Neural cell (in vitro differentiated cells): Measurements from ENCODE around the gene DUSP18. TPM values are rescaled to one million over a fixed set of nuclear protein-coding genes. Genes with fewer than 3 reads are reported as not detected.
"Not testable (repeated sequence)": the region's sequence is repeated elsewhere in the genome, so short reads cannot be mapped to it uniquely, and the experiment has no call there.

Experiments used
- H2AFZ ChIP-seq: fragments of 200-600, 300-800 bp; sonication (generic), shearing (Covaris generic); 2 replicates; pipeline ENCODE4 v1.6.0; 2014; ENCODE audit warnings: low read depth, mild to moderate bottlenecking, antibody characterized with exemption, low read length, moderate library complexity
- H3F3A ChIP-seq: fragments of 200-600 bp; shearing (Covaris generic); 2 replicates; pipeline ENCODE4 v1.6.1; 2016; ENCODE audit warnings: mild to moderate bottlenecking, moderate library complexity, mixed read lengths, antibody characterized with exemption, low read length; ENCODE audit not compliant: insufficient read depth, poor library complexity, severe bottlenecking
- H3K27ac ChIP-seq: fragments of 200-600, 300-800 bp; sonication (generic), shearing (Covaris generic); 2 replicates; pipeline ENCODE4 v1.5.1; 2014; ENCODE audit warnings: mild to moderate bottlenecking, low read length, moderate library complexity
- H3K27me3 ChIP-seq: fragments of 300-800, 200-600 bp; sonication (generic), shearing (Covaris generic); 2 replicates; pipeline ENCODE4 v1.6.0; 2014; ENCODE audit warnings: mild to moderate bottlenecking, low read depth, low read length, moderate library complexity; ENCODE audit not compliant: insufficient read depth
- H3K36me3 ChIP-seq: fragments of 300-800, 200-600 bp; sonication (generic), shearing (Covaris generic); 2 replicates; pipeline ENCODE4 v1.5.1; 2014; ENCODE audit warnings: mild to moderate bottlenecking, antibody characterized with exemption, low read length, moderate library complexity; ENCODE audit not compliant: insufficient read depth
- H3K4me2 ChIP-seq: fragments of 300-800, 200-600 bp; sonication (generic), shearing (Covaris generic); 2 replicates; pipeline ENCODE4 v1.6.0; 2014; ENCODE audit warnings: mild to moderate bottlenecking, low read length
- H3K4me3 ChIP-seq: fragments of 300-800, 200-600 bp; sonication (generic), shearing (Covaris generic); 2 replicates; pipeline ENCODE4 v1.5.1; 2014; ENCODE audit warnings: mild to moderate bottlenecking, low read length, moderate library complexity
- H3K79me2 ChIP-seq: fragments of 200-600 bp; shearing (Covaris generic); replicated peaks from 2 replicates; pipeline ENCODE4 v1.6.0; 2014; ENCODE audit warnings: mild to moderate bottlenecking, low read length, moderate library complexity; ENCODE audit not compliant: insufficient read depth
- H3K9ac ChIP-seq: fragments of 300-800, 200-600 bp; sonication (generic), shearing (Covaris generic); 2 replicates; pipeline ENCODE4 v1.6.1; 2016; ENCODE audit warnings: mild to moderate bottlenecking, low read length, mixed read lengths
- H3K9me2 ChIP-seq: fragments of 200-600 bp; shearing (Covaris generic); 2 replicates; pipeline ENCODE4 v1.6.1; 2016; ENCODE audit warnings: mild to moderate bottlenecking, low read length, mixed read lengths; ENCODE audit not compliant: insufficient read depth
- H3K9me3 ChIP-seq: fragments of 200-600, 300-800 bp; sonication (generic), shearing (Covaris generic); 2 replicates; pipeline ENCODE4 v1.6.1; 2016; ENCODE audit warnings: mild to moderate bottlenecking, mixed run types, low read length, moderate library complexity, mixed read lengths
- H4K20me1 ChIP-seq: fragments of 200-600 bp; shearing (Covaris generic); 2 replicates; pipeline ENCODE4 v1.6.1; 2016; ENCODE audit warnings: mild to moderate bottlenecking, mixed run types; ENCODE audit not compliant: insufficient read depth
- EP300 ChIP-seq: fragments of 450-650 bp; conservative IDR thresholded peaks from 2 replicates; pipeline ENCODE4 v1.6.1; 2014; ENCODE audit warnings: antibody characterized with exemption, mild to moderate bottlenecking, moderate library complexity; ENCODE audit not compliant: poor library complexity, severe bottlenecking
- POLR2AphosphoS5 ChIP-seq: IDR thresholded peaks from 2 replicates; pipeline ENCODE4 v1.6.1; 2012
- RAD21 ChIP-seq: fragments of 450-650 bp; conservative IDR thresholded peaks from 2 replicates; pipeline ENCODE4 v1.6.1; 2014; ENCODE audit warnings: antibody characterized with exemption, mild to moderate bottlenecking, moderate library complexity
- TAF1 ChIP-seq: IDR thresholded peaks from 2 replicates; pipeline ENCODE4 v1.6.1; 2012; ENCODE audit warnings: low read depth
- polyA plus RNA-seq: library from polyadenylated mRNA; depleted of rRNA; stranded (reverse); fragments of >200 nt; gene quantifications from 2 replicates; pipeline ENCODE4 v1.2.3, GENCODE V29; 2014
- TF ChIP-seq, protein P1 (sequence below): IDR thresholded peaks from 2 replicates; pipeline ENCODE4 v1.6.1; 2012; ENCODE audit warnings: borderline replicate concordance

The DUSP18 gene
- polyA plus RNA-seq, 1 donor from 2014 or later: 18.6 TPM

DNA sequence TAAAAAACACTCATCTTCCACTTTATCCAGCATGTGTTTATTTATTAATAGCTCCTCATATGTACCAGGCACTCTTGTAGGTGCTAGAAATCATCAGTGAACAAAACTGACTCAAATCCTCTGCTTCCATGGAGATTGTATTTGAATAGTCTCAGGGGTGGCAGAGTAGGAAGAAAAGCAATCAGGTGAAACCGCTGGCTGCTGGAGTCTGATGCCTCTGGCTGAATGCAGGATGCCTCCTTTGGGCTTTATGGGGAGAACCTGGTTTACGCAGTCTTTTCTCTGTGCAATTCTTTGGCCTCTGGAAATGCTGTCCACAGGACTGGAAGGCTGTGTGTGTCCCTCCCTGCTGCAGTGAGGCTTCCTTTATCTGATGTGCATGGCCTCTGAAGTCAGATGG is 14.2 kb upstream of the DUSP18 start:
- no peaks in the 10 kb centered on the region for H3K36me3 ChIP-seq
- H3K9me3 ChIP-seq: no peaks in the 10 kb centered on the region
- H3K27me3 ChIP-seq: no peaks in the 10 kb centered on the region
- peak overlapping the region; percentile 35 for H2AFZ ChIP-seq
- H3F3A ChIP-seq: no peaks in the 10 kb centered on the region
- no peaks in the 10 kb centered on the region for H3K9me2 ChIP-seq
- H3K4me2 ChIP-seq: peak overlapping the region; percentile 46
- H4K20me1 ChIP-seq: no peaks in the 10 kb centered on the region
- H3K27ac ChIP-seq: peak overlapping the region; percentile 66
- H3K79me2 ChIP-seq: no peaks in the 10 kb centered on the region
- TF ChIP-seq, protein P1, sequence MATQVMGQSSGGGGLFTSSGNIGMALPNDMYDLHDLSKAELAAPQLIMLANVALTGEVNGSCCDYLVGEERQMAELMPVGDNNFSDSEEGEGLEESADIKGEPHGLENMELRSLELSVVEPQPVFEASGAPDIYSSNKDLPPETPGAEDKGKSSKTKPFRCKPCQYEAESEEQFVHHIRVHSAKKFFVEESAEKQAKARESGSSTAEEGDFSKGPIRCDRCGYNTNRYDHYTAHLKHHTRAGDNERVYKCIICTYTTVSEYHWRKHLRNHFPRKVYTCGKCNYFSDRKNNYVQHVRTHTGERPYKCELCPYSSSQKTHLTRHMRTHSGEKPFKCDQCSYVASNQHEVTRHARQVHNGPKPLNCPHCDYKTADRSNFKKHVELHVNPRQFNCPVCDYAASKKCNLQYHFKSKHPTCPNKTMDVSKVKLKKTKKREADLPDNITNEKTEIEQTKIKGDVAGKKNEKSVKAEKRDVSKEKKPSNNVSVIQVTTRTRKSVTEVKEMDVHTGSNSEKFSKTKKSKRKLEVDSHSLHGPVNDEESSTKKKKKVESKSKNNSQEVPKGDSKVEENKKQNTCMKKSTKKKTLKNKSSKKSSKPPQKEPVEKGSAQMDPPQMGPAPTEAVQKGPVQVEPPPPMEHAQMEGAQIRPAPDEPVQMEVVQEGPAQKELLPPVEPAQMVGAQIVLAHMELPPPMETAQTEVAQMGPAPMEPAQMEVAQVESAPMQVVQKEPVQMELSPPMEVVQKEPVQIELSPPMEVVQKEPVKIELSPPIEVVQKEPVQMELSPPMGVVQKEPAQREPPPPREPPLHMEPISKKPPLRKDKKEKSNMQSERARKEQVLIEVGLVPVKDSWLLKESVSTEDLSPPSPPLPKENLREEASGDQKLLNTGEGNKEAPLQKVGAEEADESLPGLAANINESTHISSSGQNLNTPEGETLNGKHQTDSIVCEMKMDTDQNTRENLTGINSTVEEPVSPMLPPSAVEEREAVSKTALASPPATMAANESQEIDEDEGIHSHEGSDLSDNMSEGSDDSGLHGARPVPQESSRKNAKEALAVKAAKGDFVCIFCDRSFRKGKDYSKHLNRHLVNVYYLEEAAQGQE: peak; percentile 46
- peak; percentile 10 for TF ChIP-seq EP300
- TF ChIP-seq RAD21: peak; percentile 32
- TF ChIP-seq TAF1: no peak
- peak overlapping the region; percentile 40 for H3K9ac ChIP-seq
- peak overlapping the region; percentile 29 for H3K4me3 ChIP-seq

DNA sequence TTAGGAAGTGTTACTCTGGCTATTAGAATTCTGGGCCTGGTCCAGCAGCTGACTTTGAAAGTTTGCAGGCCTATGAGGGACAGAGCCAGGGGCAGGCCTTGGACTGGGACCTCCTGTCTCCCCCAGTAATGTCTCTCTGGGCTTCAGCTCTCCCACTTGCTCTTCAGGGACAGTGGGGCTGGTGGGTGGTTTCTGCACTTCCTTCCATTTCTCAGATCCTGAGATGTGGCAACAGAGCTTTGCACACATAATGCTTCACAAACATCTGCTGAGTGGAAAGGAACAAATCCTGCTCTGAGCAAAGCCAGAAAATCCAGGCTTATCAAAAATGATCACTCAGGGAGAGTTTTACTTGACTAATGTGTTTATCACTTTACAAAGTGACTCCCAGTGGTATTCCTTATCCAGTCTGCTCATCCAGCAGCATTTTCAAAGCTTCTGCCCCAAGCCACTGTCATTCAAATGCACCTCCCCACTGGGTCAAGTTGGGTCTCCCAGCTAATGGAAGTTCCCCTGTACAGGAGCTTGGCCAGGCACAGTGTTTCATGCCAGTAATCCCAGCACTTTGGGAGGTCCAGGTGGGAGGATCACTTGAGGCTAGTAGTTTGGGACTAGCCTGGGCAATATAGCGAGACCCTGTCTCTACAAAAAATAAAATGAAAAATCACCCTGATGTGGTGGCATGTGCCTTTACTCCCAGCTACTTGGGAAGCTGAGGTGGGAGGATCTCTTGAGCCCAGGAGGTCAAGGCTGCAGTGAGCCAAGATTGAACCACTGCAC is 13.5 kb upstream of the DUSP18 start:
- TF ChIP-seq POLR2AphosphoS5 (no peak), TAF1 (no peak)
- peak overlapping the region; percentile 46 for H3K4me2 ChIP-seq
- H3K9ac ChIP-seq: peak overlapping the region; percentile 40

DNA sequence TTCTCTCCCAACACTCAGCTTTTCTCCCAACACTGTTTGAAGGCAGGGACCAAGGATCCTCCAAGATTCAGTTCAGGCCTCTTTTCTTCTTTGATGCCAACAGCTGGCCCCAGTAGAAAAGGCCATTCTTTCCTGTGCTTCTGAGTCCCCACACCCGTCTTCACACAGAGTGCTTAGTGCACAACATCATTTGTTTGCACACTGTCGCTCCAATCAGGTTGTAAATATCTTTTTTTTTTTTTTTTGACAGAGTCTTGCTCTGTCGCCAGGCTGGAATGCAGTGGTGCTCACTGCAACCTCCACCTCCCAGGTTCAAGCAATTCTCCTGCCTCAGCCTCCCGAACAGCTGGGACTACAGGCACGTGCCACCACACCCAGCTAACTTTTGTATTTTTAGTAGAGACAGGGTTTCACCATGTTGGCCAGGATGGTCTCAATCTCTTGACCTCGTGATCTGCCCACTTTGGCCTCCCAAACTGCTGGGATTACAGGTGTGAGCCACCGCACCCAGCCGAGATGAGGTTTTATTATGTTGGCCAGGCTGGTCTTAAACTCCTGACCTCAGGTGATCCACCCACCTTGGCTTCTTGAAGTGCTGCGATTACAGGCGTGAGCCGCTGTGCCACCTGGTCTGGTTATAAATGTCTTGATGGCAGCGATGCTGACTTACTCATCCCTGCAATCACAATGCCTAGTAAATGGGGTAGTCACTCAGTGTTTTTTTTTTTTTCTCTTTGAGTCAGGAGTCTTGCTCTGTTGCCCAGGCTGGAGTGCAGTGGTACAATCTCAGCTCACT is 12.4 kb upstream of the DUSP18 start:
- H3K9me2 ChIP-seq, H4K20me1 ChIP-seq, H2AFZ ChIP-seq, H3K79me2 ChIP-seq, H3K9ac ChIP-seq, H3K27ac ChIP-seq, H3K4me3 ChIP-seq, H3K9me3 ChIP-seq, H3F3A ChIP-seq, H3K4me2 ChIP-seq, H3K36me3 ChIP-seq, H3K27me3 ChIP-seq: not testable (repeated sequence)

More for the DNA sequence above, 13.5 kb upstream of the DUSP18 start:
- H3K9me3 ChIP-seq: no peaks in the 10 kb centered on the region
- H3K27me3 ChIP-seq: no peaks in the 10 kb centered on the region
- no peaks in the 10 kb centered on the region for H4K20me1 ChIP-seq
- no peak overlapping the region for H3K4me3 ChIP-seq
- no peaks in the 10 kb centered on the region for H3K79me2 ChIP-seq
- peak overlapping the region; percentile 66 for H3K27ac ChIP-seq
- no peaks in the 10 kb centered on the region for H3K9me2 ChIP-seq
- H3F3A ChIP-seq: no peaks in the 10 kb centered on the region
- H3K36me3 ChIP-seq: no peaks in the 10 kb centered on the region
- no peak overlapping the region for H2AFZ ChIP-seq

DNA sequence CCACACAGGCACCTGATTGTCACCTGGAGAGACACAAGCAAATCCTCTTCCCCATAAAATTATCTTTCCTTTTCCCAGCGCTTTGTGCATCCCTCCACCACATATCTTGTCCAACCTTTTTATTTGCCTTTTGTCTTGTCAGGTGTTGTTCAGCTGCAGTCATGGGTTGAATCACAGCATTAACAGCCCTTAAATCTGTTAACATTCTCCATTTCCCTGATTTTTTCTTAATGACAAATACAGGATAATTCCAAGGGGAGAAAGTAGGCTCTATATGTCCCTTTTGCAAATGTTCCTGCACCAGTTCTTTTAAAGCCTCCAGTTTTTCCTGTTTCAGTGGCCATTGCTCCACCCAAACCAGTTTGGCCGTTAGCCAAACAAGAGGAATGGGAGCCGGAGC is 8.9 kb upstream of the DUSP18 start:
- not testable (repeated sequence) for H2AFZ ChIP-seq, H3K27ac ChIP-seq, H3K79me2 ChIP-seq, H3K36me3 ChIP-seq, H3F3A ChIP-seq, H3K27me3 ChIP-seq, H3K9ac ChIP-seq, H4K20me1 ChIP-seq, H3K9me2 ChIP-seq, H3K4me2 ChIP-seq, H3K9me3 ChIP-seq, H3K4me3 ChIP-seq
